Measurements from ENCODE around the gene IGFN1. TPM values are rescaled to one million over a fixed set of nuclear protein-coding genes. Genes with fewer than 3 reads are reported as not detected.

IGFN1 gene
- total RNA-seq, 1 experiment from 2014 or later = 0.04 TPM

- intact Hi-C loops (cut with micrococcal nuclease) = loop anchor here (1.0 kb wide), 5 partner anchors 39 to 138 kb away; no protein-coding TSS in a partner anchor
- Histone ChIP-seq H3K4me1 (ENCODE audit: insufficient read depth, low read length) (peaks cover 3% of the 10 kb centered on the region), H3K9me2 (replicated peaks; ENCODE audit: low read length) (no peaks in the 10 kb centered on the region), H4K20me1 (ENCODE audit: low read length) (no peaks in the 10 kb centered on the region), H3K9ac (ENCODE audit: low read length) (no peak overlapping the region), H3K27ac (ENCODE audit: low read length) (no peak overlapping the region), H3F3A (ENCODE audit: low read length, unreplicated experiment) (no peaks in the 10 kb centered on the region), H3K79me2 (ENCODE audit: low read length) (no peaks in the 10 kb centered on the region), H3K36me3 (ENCODE audit: low read depth, low read length) (no peaks in the 10 kb centered on the region), H3K9me3 (ENCODE audit: low read length) (no peaks in the 10 kb centered on the region), H2AFZ (ENCODE audit: low read length) (no peak overlapping the region), H3K27me3 (ENCODE audit: low read length) (no peaks in the 10 kb centered on the region), H3K4me3 (ENCODE audit: low read length) (no peak overlapping the region), H3K4me2 (ENCODE audit: low read length) (no peak overlapping the region)
- DNase-seq (no peak), ATAC-seq (no peak)
- no peak for TF ChIP-seq EZH2 (IDR thresholded peaks at IDR 0.05; ENCODE audit: low read length, unreplicated experiment)
- TF ChIP-seq CTCF (conservative IDR thresholded peaks at IDR 0.05; ENCODE audit: low read depth, low read length) = no peak
- no peak for TF ChIP-seq EZH2phosphoT487 (IDR thresholded peaks at IDR 0.05; ENCODE audit: borderline replicate concordance, low read length)
- ChIA-PET CTCF (interaction anchor here (1.3 to 1.4 kb wide), 2 partner anchors 70 to 74 kb away, joined by 9 to 15 read pairs; partner anchors contain the start of gene TMEM9), POLR2A (ENCODE audit: unreplicated experiment) (no interaction called here)
- no TSS peak for BruUV-seq (replicated peaks)
Observed at GRCh38 chr1:201223852-201224665, 33.4 kb downstream of the IGFN1 start.

- TF ChIP-seq EZH2 (IDR thresholded peaks at IDR 0.05; ENCODE audit: low read length, unreplicated experiment) (no peak), CTCF (conservative IDR thresholded peaks at IDR 0.05; ENCODE audit: low read depth, low read length) (no peak), EZH2phosphoT487 (IDR thresholded peaks at IDR 0.05; ENCODE audit: borderline replicate concordance, low read length) (no peak)
- peaks cover 10% of the 10 kb centered on the region for H3K4me1 ChIP-seq (ENCODE audit: insufficient read depth, low read length)
- no peak overlapping the region for H3K27ac ChIP-seq (ENCODE audit: low read length)
- H3K27me3 ChIP-seq (ENCODE audit: low read length) = no peaks in the 10 kb centered on the region
- no peak overlapping the region for H2AFZ ChIP-seq (ENCODE audit: low read length)
- H3K9me3 ChIP-seq (ENCODE audit: low read length) = no peaks in the 10 kb centered on the region
- H3K36me3 ChIP-seq (ENCODE audit: low read depth, low read length) = no peaks in the 10 kb centered on the region
- H3K9ac ChIP-seq (ENCODE audit: low read length) = no peak overlapping the region
- no peaks in the 10 kb centered on the region for H4K20me1 ChIP-seq (ENCODE audit: low read length)
- ATAC-seq (no peak), DNase-seq (no peak)
- BruUV-seq (replicated peaks) = no TSS peak
- H3K9me2 ChIP-seq (replicated peaks; ENCODE audit: low read length) = no peaks in the 10 kb centered on the region
- H3F3A ChIP-seq (ENCODE audit: low read length, unreplicated experiment) = peaks cover 5% of the 10 kb centered on the region
- CTCF ChIA-PET = interaction anchor here (0.5 kb wide), 1 partner anchor 211 kb away, joined by 5 read pairs; no protein-coding TSS in a partner anchor
- intact Hi-C loops (cut with micrococcal nuclease) = no loop called here
- no peaks in the 10 kb centered on the region for H3K79me2 ChIP-seq (ENCODE audit: low read length)
- POLR2A ChIA-PET (ENCODE audit: unreplicated experiment) = no interaction called here
- no peak overlapping the region for H3K4me2 ChIP-seq (ENCODE audit: low read length)
- H3K4me3 ChIP-seq (ENCODE audit: low read length) = no peak overlapping the region
Observed at GRCh38 chr1:201224666-201225370, 34.2 kb downstream of the IGFN1 start.
